HG02970 (cell line): ENCODE measurements around the gene CD37.
"Not testable (repeated sequence)": the region's sequence is repeated elsewhere in the genome, so short reads cannot be mapped to it uniquely, and the experiment has no call there.

Source experiments
- ATAC-seq: cut with Tn5 transposase; IDR thresholded peaks from one replicate; pipeline ENCODE4 v1.9.1; 2021; ENCODE audit warnings: mild to moderate bottlenecking, moderate library complexity, moderate number of reproducible peaks; ENCODE audit not compliant: unreplicated experiment, low FRiP score

The CD37 gene

GRCh38 chr19:49327878-49328544 lies 7.2 kb upstream of the CD37 start:
- no peak for ATAC-seq

GRCh38 chr19:49328741-49329140 lies 6.5 kb upstream of the CD37 start:
- no peak for ATAC-seq

- not testable (repeated sequence) for ATAC-seq
These were observed 4.0 kb upstream of the CD37 start for GRCh38 chr19:49331187-49331586.

- no peak for ATAC-seq
These were observed 3.6 kb upstream of the CD37 start for GRCh38 chr19:49331616-49332055.

- ATAC-seq: not testable (repeated sequence)
These were observed 2.4 kb upstream of the CD37 start for GRCh38 chr19:49332691-49333417.

GRCh38 chr19:49333418-49333805 lies 1.8 kb upstream of the CD37 start:
- ATAC-seq: no peak

GRCh38 chr19:49333811-49334288 lies 1.4 kb upstream of the CD37 start:
- ATAC-seq: no peak

GRCh38 chr19:49335784-49336481 lies 727 bp downstream of the CD37 start:
- no peak for ATAC-seq

- no peak for ATAC-seq
These were observed 1.5 kb downstream of the CD37 start for GRCh38 chr19:49336482-49337266.

- no peak for ATAC-seq
These were observed 2.2 kb downstream of the CD37 start for GRCh38 chr19:49337267-49338022.

GRCh38 chr19:49338023-49338677 lies 2.9 kb downstream of the CD37 start:
- no peak for ATAC-seq

GRCh38 chr19:49338691-49339300 lies 3.6 kb downstream of the CD37 start:
- ATAC-seq: no peak

GRCh38 chr19:49339301-49340068 lies 4.3 kb downstream of the CD37 start:
- no peak for ATAC-seq

GRCh38 chr19:49340069-49340864 lies 5.1 kb downstream of the CD37 start:
- ATAC-seq: peak; percentile 71

GRCh38 chr19:49340865-49341718 lies 5.9 kb downstream of the CD37 start:
- no peak for ATAC-seq

GRCh38 chr19:49342291-49342721 lies 7.1 kb downstream of the CD37 start:
- no peak for ATAC-seq
